GM18951 (cell line): ENCODE results near the gene ZDHHC23.

ENCODE experiments used
- POLR2A ChIP-seq: IDR thresholded peaks from 4 replicates; pipeline ENCODE4 v1.6.1; 2011; ENCODE audit warnings: mild to moderate bottlenecking; ENCODE audit not compliant: insufficient read length, insufficient read depth; ENCODE audit errors: extremely low read depth
- in situ Hi-C: fragments of 300-500 bp; cut with MboI; formaldehyde crosslinking; loops from one replicate; pipeline ENCODE4 v1.12.0; 2022; ENCODE audit warnings: low sequenced_read_pairs, mixed read lengths, inconsistent platforms; ENCODE audit not compliant: unreplicated experiment

ZDHHC23 gene

DNA sequence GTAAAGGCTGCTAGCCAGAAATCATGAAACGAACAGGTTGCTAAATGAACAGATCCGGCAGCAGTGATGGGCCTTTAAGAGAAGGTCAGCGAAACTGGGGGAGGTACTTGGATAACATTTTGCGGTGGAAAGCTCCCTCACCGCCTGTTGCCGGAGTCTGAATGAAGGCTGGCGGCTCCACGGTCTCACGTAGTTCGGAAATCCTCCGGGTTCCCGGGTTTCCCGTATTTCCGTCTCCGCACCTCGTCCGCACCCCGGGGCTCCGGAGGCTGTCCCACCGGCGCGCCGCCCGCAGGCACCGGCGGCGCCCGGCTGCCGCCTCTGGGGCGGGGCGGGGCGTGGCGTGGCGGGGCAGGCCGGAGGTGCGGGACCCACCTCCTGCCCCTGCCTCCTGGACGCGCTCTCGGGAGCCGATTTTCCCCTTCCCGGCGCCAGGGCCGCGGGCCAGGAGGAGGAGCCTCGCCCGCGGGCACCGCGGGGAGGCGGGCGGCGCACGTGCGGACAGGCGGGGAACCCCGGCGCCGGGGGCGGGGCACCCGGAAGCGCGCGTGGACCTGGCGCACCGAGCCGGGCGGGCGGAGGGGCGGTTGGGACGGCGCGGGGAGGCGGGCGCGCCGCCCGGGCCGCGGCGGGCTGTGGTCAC lies at the start of gene ZDHHC23:
ZDHHC23 (plus strand) TSS at position 642 of the 643 bp plus-strand sequence. CDS start 790 bp downstream, outside the sequence.
- peak; percentile 30 for TF ChIP-seq POLR2A
- in situ Hi-C loops, result no loop called here

DNA sequence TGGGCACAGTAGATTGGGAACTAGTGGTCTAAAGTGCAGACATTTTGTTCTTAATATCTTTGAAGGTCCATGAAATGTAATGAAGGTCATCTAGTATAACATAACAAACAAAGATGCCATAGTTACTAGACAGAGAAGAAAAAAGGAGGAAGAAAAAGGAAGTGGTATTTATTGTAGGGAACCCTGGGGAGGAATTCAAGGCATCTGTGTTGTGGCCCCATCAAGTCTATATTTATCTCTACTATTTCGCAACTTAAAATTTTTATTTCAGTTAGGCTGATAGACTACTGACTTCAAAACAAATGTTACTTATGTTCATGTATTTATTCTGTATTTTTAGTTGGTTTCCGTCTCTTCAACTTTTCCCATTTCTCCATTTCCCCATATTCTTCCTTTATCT lies 48.9 kb upstream of the ZDHHC23 start:
- TF ChIP-seq POLR2A, result no peak
- in situ Hi-C loops, result no loop called here

- no peak for TF ChIP-seq POLR2A
- in situ Hi-C loops, result loop anchor here (5.0 kb wide), 1 partner anchor 64 kb away; no protein-coding TSS in a partner anchor
These were observed 41.2 kb upstream of the ZDHHC23 start for GRCh38 chr3:113906568-113907140.

GRCh38 chr3:113908133-113908532 lies 39.7 kb upstream of the ZDHHC23 start:
- in situ Hi-C loops, result loop anchor here (5.0 kb wide), 1 partner anchor 66 kb away; no protein-coding TSS in a partner anchor
- TF ChIP-seq POLR2A, result no peak

DNA sequence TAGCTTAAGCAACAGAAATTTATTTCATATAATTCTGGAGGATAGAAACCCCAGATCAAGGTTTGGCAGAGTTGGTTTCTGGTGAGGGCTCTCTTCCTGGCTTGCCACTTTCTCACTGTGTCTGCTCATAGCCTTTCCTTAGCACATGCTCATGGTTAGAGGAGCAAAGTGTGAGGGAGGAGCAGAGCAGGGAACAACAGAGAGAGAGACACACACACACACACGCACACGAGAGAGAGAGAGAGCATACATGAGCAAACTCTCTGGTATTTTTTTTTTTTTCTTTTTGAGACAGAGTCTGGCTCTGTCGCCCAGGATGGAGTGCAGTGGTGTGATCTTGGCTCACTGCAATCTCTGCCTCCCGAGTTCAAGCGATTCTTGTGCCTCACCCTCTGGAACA lies 36.8 kb upstream of the ZDHHC23 start:
- in situ Hi-C loops, result loop anchor here (5.0 kb wide), 1 partner anchor 179 kb away; no protein-coding TSS in a partner anchor
- no peak for TF ChIP-seq POLR2A

DNA sequence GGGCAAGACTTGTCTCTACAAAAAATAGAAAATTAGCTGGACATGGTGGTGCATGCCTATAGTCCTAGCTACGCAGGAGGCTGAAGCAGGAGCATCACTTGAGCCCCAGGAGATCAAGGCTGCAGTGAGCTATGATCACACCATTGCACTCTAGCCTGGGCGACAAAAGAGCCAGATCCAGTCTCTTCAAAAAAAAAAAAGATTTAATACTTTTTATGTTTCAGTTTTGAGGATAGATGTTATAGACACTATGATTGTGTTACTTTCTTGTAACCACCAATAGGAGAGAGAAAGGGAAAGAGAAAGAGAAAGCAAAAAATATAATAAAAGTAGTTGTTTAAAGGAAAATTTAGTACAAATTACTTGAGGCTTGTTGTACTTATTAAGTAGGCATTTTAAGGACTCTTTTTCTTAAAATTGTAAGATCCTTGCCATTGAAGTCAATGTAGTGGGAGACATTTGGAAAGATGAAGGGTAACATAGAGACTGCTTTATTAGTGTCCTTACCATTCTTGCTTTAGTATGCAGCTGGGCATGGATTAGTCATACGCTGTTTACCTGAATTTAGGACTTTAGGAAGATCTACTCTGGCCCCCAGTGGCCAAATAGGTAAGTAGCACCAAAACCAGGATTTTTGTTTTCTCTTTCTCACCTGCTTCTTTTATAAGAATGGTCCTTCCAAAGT lies 35.1 kb upstream of the ZDHHC23 start:
- TF ChIP-seq POLR2A, result no peak
- in situ Hi-C loops, result loop anchor here (5.0 kb wide), 1 partner anchor 180 kb away; no protein-coding TSS in a partner anchor

DNA sequence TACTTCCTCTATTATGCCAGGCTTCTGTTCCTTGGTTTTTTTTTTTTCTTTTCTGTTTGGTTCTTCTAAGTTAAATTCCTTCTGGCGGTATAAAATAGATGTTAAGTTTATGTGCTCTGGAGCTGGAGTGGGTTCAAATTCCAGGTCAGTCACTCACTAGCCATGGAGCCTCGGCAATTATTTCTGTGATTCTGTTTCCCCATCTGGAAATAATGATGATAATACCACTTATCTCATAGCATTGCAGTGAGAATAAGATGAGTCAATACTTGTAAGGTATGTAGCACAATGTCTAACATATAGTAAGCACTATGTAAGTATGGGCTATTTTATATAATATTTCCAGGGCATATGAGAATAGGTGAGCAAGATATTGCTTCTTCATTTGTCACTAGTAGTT lies 33.2 kb upstream of the ZDHHC23 start:
- no peak for TF ChIP-seq POLR2A
- in situ Hi-C loops, result loop anchor here (5.0 kb wide), 1 partner anchor 182 kb away; no protein-coding TSS in a partner anchor

DNA sequence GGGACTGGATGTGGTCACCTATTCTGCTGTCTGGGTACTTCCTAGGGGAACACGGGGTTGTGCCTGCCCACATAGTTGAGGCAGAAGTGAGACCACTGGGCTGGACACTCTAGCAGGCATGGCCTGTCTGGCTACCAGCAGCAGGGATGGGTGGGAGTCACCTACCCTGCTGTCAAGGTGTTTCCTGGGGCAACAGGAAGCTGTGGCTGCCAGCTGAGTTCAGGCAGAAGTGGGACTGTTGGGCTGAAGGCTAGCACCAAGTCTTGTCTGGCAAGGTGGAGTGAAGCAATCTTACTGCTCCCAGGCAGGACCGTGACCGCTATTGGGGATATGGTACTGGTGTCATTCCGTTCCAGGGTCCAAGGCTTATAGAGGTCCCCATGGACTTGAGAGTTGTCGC lies 20.3 kb upstream of the ZDHHC23 start:
- in situ Hi-C loops, result no loop called here
- no peak for TF ChIP-seq POLR2A

- TF ChIP-seq POLR2A, result no peak
- in situ Hi-C loops, result no loop called here
These were observed 982 bp upstream of the ZDHHC23 start for GRCh38 chr3:113946831-113947230.

GRCh38 chr3:113948015-113948917 lies 453 bp downstream of the ZDHHC23 start:
- in situ Hi-C loops, result no loop called here
- no peak for TF ChIP-seq POLR2A

GRCh38 chr3:113952921-113953320 lies 5.1 kb downstream of the ZDHHC23 start:
- in situ Hi-C loops, result no loop called here
- no peak for TF ChIP-seq POLR2A

GRCh38 chr3:113953677-113954076 lies 5.9 kb downstream of the ZDHHC23 start:
- in situ Hi-C loops, result no loop called here
- TF ChIP-seq POLR2A, result no peak
